Keratinocyte (primary cell): ENCODE measurements around the gene GCNT1. TPM values are rescaled to one million over a fixed set of nuclear protein-coding genes. Genes with fewer than 3 reads are reported as not detected.

ENCODE experiments used
- DNase-seq: peaks from one replicate; pipeline ENCODE4 v3.0.0-alpha.2; 2011; ENCODE audit warnings: low read depth, missing footprints, low spot score
- FAIRE-seq: peaks from 2 replicates; lab custom pipeline; 2011; peaks lifted over from hg19 to GRCh38; lab: Jason Lieb, UNC
- H2AFZ ChIP-seq: 2 replicates; pipeline ENCODE4 v1.6.0; 2012; ENCODE audit warnings: low read length, control low read depth, inconsistent platforms; ENCODE audit not compliant: control insufficient read depth
- H3K27ac ChIP-seq: 2 replicates; pipeline ENCODE4 v1.5.1; 2011; ENCODE audit warnings: low read length; ENCODE audit not compliant: control insufficient read depth, insufficient read depth
- H3K27me3 ChIP-seq: 3 replicates; pipeline ENCODE4 v1.6.0; 2011; ENCODE audit warnings: low read length; ENCODE audit not compliant: control insufficient read depth, insufficient read depth; ENCODE audit errors: extremely low read depth
- H3K36me3 ChIP-seq, 2 experiments: 2 replicates in 1 of 2; 3 replicates in 1 of 2; pipeline ENCODE4 v1.5.1; 2011; ENCODE audit warnings: low read length in 2 of 2, mild to moderate bottlenecking in 1 of 2; ENCODE audit not compliant: control insufficient read depth in 2 of 2, insufficient read depth in 2 of 2; ENCODE audit errors: extremely low read depth in 1 of 2
- H3K4me1 ChIP-seq: 3 replicates; pipeline ENCODE4 v1.5.1; 2011; ENCODE audit warnings: low read length; ENCODE audit not compliant: control insufficient read depth, insufficient read depth; ENCODE audit errors: extremely low read depth
- H3K4me2 ChIP-seq: 3 replicates; pipeline ENCODE4 v1.6.0; 2011; ENCODE audit warnings: low read depth, low read length; ENCODE audit not compliant: control insufficient read depth, insufficient read depth; ENCODE audit errors: extremely low read depth
- H3K4me3 ChIP-seq, 3 experiments: fragments of 200-600 bp in 1 of 3; sonication (generic) in 1 of 3; 2 replicates in 2 of 3; 3 replicates in 1 of 3; pipeline ENCODE4 v1.5.1; 2011 to 2016; ENCODE audit warnings: low read length in 3 of 3, mild to moderate bottlenecking in 3 of 3, control low read depth in 2 of 3, inconsistent platforms in 1 of 3, low read depth in 1 of 3, mixed read lengths in 1 of 3, mixed run types in 1 of 3, moderate library complexity in 1 of 3; ENCODE audit not compliant: control insufficient read depth in 2 of 3, insufficient read depth in 2 of 3; ENCODE audit errors: extremely low read depth in 1 of 3
- H3K79me2 ChIP-seq: 2 replicates; pipeline ENCODE4 v1.6.0; 2012; ENCODE audit warnings: low read length; ENCODE audit not compliant: control insufficient read depth, insufficient read depth
- H3K9ac ChIP-seq: 3 replicates; pipeline ENCODE4 v1.6.0; 2011; ENCODE audit warnings: low read length; ENCODE audit not compliant: control insufficient read depth, insufficient read depth; ENCODE audit errors: extremely low read depth
- H3K9me1 ChIP-seq: 3 replicates; pipeline ENCODE4 v1.6.0; 2011; ENCODE audit warnings: low read length; ENCODE audit not compliant: control insufficient read depth, insufficient read depth; ENCODE audit errors: extremely low read depth
- H3K9me3 ChIP-seq: 2 replicates; pipeline ENCODE4 v1.5.1; 2012; ENCODE audit warnings: low read depth, low read length; ENCODE audit not compliant: control insufficient read depth
- H4K20me1 ChIP-seq: 3 replicates; pipeline ENCODE4 v1.6.0; 2011; ENCODE audit warnings: low read length; ENCODE audit not compliant: control insufficient read depth, insufficient read depth; ENCODE audit errors: extremely low read depth
- CTCF ChIP-seq, 3 experiments: IDR thresholded peaks in 1 of 3; conservative IDR thresholded peaks in 1 of 3; optimal IDR thresholded peaks in 1 of 3; 2 replicates in 2 of 3; 3 replicates in 1 of 3; pipeline versions ENCODE3 to v1.5.1; 2011; ENCODE audit warnings: low read length in 3 of 3, mild to moderate bottlenecking in 3 of 3, moderate library complexity in 2 of 3, control low read depth in 1 of 3, inconsistent platforms in 1 of 3; ENCODE audit not compliant: insufficient read depth in 2 of 3; ENCODE audit errors: extremely low read depth in 1 of 3
- EZH2 ChIP-seq: IDR thresholded peaks from one replicate; pipeline ENCODE4 v1.6.1; 2012; ENCODE audit warnings: inconsistent platforms, mild to moderate bottlenecking, low read length, moderate library complexity
- dilution Hi-C: fragments of 300-500 bp; cut with MboI; formaldehyde crosslinking; loops from one replicate; pipeline ENCODE4 v1.7.0; 2020; ENCODE audit warnings: low sequenced_read_pairs; ENCODE audit not compliant: extremely low pct_ligation_motif_present
- polyA plus RNA-seq, 5 experiments: library from polyadenylated mRNA; depleted of rRNA in 3 of 5; stranded (reverse) in 3 of 5; stranded (forward) in 1 of 5; unstranded in 1 of 5; fragments of >200 nt; gene quantifications; 1 replicate in 1 of 5; 2 replicates in 3 of 5; 3 replicates in 1 of 5; pipeline versions ENCODE4 v1.2.1 to v1.2.3, GENCODE V29; 2011 to 2012; ENCODE audit warnings: missing spikeins in 2 of 5, low read depth in 1 of 5, low replicate concordance in 1 of 5

Gene GCNT1
- polyA plus RNA-seq, 1 donor (not counting 4 experiments of a cell fraction or from before 2014, with no cell fraction given): 7.5 TPM

DNA sequence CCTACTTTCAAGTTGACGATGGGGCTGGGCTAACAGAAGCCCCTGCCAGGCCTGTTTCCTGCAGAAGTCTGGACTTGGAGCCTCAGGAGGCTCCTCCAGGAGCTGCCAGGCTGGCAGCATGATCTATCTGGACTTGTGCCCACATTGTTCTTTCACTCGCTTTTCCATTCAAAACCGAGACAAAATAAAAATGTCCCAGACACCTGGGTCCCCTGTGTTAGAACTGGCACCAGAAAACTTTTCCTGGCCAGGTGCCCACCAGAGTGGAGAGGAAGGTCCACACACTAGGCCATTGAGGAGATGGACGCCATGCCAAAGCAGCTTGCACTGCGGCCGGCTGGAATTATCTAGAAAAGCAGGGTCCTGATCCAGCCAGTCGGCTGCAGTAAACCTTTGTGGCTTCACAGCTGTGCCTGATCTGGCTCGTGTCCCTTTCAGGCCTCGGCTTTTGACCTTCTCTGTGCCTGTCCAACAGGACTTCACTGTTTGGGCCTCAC, 78.2 kb downstream of the GCNT1 start:
- Histone ChIP-seq H3K9me3 (no peaks in the 10 kb centered on the region), H3K4me3 (no peak overlapping the region), H3K4me1 (no peaks in the 10 kb centered on the region), H3K27me3 (no peaks in the 10 kb centered on the region), H3K4me2 (no peak overlapping the region), H3K27ac (no peak overlapping the region), H2AFZ (no peak overlapping the region), H3K79me2 (no peaks in the 10 kb centered on the region), H3K9me1 (no peaks in the 10 kb centered on the region), H3K9ac (no peak overlapping the region), H4K20me1 (no peaks in the 10 kb centered on the region), H3K36me3 (no peaks in the 10 kb centered on the region)
- TF ChIP-seq CTCF (optimal IDR thresholded peaks at IDR 0.05 in 1 of 3, IDR thresholded peaks at IDR 0.05 in 1 of 3, conservative IDR thresholded peaks at IDR 0.05 in 1 of 3; ENCODE audit: extremely low read depth in 1 of 3, insufficient read depth in 2 of 3, low read length in 3 of 3) (no peak), EZH2 (no peak)
- DNase-seq: no peak
- dilution Hi-C loops: no loop called here
- FAIRE-seq: no peak

GRCh38 chr9:76539180-76539579, 80.2 kb downstream of the GCNT1 start:
- Histone ChIP-seq H3K9me1 (no peaks in the 10 kb centered on the region), H3K9me3 (no peaks in the 10 kb centered on the region), H3K27ac (no peak overlapping the region), H3K4me1 (no peaks in the 10 kb centered on the region), H3K79me2 (no peaks in the 10 kb centered on the region), H3K36me3 (no peaks in the 10 kb centered on the region), H3K9ac (no peak overlapping the region), H3K4me3 (no peak overlapping the region), H3K4me2 (no peak overlapping the region), H4K20me1 (no peaks in the 10 kb centered on the region), H3K27me3 (no peaks in the 10 kb centered on the region), H2AFZ (no peak overlapping the region)
- dilution Hi-C loops: no loop called here
- no peak for FAIRE-seq
- no peak for DNase-seq
- no peak for TF ChIP-seq CTCF (optimal IDR thresholded peaks at IDR 0.05 in 1 of 3, IDR thresholded peaks at IDR 0.05 in 1 of 3, conservative IDR thresholded peaks at IDR 0.05 in 1 of 3; ENCODE audit: extremely low read depth in 1 of 3, insufficient read depth in 2 of 3, low read length in 3 of 3)
- TF ChIP-seq EZH2: no peak
